HG02938 (cell line): ENCODE data around the gene SH2B2.
"Not testable (repeated sequence)": the region's sequence is repeated elsewhere in the genome, so short reads cannot be mapped to it uniquely, and the experiment has no call there.

Experiments used
- ATAC-seq: cut with Tn5 transposase; IDR thresholded peaks from one replicate; pipeline ENCODE4 v1.9.1; 2021; ENCODE audit warnings: mild to moderate bottlenecking, moderate library complexity; ENCODE audit not compliant: unreplicated experiment

SH2B2 gene

DNA sequence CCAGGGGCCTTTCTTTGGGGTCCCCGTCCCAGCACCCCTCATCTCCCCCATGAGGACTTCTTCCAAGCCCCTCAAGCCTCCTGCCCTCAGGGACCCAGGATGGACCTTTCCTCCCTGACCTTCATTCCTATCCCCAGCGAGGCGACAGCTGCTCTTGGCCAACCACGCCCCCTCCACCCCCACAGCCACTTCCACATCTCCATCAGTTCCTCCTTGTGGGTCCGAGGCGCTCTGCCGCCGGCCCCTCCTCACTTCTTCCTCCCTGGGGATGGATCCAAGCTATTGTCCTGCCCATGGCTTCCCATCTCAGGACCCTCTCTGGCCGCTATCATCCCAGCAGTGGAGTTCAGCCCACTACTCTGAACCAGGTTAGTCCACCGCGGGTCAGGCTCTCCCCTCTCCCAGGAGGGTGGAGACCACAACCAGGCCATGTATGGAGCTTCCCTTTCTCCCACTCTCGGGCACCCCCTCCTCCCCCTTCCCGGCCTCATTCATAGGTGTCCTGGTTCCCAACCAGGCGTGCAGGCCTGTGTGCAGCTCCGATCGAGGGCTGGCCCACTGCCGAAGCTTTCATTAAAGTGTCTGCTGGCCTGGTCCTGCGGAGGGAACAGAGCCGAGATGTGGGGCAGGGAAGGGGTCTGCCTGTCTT lies 1.7 kb upstream of the SH2B2 start:
- no peak for ATAC-seq

DNA sequence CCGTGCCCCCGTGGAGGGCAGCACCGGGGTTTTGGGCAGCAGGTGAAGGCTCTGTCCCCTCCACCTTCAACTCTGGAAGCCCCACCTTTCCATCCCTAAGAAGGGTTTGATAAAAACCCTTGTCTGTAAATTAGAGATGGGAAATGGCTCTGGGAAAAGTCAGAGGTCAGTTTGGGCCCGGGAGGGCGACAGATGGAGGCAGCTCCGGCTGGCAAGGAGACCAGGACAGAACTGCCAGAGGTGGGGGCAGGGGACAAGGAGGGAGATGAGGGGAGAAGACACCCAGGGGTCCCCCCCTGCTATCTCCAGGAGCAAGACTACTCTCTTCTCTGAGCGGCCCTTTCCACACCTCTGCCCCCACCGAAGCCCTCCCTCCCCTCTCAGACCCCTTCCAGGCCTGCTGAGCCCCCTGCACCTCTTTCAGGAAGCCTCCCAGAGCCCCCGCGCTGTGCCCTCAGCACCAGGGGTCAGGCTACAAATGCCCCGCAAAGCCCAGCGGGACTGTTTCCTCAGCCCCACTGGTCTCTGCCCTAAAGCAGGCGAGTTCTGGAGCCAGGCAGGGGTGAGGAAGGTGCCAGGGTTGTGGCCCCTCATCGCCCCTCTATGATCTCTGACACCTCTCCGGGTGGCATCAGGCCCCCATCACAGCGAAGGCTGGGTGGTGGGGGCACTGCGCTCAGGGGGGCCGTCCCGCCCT lies 980 bp upstream of the SH2B2 start:
- no peak for ATAC-seq

DNA sequence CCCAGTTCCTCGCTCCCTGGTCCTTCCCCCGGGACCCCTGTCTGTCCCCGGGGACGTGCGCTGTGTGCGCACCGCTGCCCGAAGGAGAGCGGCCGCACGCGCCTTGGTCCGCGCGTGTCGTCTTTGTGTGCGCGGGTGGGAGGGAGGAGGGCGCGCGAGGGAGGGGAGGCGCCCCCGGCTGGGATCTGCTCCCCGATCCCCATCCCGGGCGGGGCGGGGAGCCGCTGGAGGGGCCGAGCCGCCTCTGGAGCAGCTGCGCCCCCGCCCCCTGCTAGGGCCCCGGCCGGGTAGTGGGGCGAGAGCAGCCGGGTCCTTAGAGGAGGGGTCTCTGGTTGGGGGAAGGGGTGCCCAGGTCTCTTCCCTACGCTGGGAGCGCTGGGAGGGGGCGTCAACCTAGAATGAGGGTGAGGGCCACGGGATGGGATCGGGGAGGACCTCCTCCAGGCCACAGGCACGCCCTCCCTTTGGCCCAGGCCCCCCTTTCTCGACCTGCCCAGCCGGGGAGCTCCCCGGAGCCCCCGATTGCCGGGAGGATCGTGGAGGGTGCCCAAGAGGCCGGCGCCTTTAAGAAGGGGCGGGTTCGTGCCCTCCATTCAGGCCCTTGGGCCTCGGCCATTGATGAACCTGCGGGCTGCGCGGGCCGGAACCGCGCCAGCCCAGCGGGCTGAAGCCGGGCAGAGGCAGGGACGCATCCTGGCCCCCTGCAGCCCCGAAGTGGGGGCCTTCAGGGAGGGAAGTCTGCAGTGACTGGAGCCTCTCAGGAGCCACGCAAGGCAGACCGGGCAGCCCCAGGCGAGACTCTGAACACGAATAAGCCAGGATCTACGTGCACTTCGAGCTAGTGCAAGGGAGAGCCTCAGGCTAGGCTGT lies 678 bp downstream of the SH2B2 start:
- ATAC-seq, result no peak

DNA sequence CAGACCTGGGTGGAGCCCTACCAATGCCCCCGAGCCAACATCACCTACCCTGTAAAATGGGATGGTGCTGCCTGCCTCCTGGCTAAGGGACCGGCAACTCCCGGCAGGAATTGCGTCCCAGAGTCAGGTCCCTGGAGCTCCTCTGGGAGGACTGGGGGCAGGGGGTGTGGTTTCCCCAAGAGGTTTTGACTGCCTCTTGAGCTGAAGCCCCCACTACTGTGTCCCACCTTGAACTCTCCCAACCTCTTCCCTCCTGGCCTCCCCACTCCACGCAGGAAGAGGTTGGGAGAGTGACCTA lies 1.3 kb downstream of the SH2B2 start:
- no peak for ATAC-seq

DNA sequence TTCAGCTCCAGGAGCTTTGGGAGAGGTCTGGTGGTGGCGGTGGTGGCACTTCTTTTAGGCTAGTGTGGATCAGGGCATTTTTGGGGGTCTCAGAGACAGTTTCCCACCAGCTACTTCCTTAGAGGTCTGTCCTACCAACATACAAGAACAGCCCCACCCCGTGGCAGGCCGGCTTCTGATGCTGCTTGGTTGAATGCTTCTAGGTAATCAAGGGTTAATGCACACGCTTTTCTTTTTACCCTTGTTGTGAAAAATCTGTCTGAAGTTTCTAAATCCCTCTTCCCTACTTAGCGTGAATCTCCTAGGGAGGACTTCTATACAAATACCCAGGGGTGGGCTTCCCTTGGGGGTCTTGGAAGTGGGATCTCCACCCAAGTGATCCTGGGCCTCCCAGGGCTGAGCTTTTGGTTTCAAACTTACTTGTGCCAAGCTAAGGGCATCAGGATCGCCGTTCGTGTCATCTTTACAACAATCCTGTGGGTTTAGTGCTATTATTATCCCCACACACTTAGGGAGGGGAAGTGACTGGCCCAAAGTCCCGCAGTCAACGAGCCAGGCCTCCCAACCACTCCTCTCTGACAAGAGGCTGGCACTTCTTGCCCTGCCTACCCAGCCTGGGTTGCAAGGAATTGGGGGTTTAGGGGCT lies 1.7 kb downstream of the SH2B2 start:
- ATAC-seq, result no peak

DNA sequence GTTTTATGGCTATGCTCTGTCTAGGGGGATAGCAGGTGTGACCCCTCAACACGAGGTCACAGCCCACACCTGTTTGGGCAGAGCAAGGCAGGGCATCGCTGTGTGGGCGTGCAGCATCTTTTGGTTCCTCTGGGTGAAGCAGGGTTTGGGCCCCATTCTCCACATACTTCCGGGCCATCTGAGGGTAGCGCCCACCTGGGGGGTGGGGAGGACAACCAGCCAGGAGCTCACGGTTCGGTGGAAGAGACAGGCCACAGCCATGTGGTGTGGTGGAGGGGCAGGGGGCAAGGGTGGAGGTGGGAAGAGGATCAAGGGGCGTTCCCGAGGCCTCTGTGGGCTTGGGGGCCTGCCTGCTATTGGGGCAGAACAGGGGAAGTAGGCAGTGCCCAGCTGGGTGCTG lies 2.4 kb downstream of the SH2B2 start:
- ATAC-seq, result no peak

DNA sequence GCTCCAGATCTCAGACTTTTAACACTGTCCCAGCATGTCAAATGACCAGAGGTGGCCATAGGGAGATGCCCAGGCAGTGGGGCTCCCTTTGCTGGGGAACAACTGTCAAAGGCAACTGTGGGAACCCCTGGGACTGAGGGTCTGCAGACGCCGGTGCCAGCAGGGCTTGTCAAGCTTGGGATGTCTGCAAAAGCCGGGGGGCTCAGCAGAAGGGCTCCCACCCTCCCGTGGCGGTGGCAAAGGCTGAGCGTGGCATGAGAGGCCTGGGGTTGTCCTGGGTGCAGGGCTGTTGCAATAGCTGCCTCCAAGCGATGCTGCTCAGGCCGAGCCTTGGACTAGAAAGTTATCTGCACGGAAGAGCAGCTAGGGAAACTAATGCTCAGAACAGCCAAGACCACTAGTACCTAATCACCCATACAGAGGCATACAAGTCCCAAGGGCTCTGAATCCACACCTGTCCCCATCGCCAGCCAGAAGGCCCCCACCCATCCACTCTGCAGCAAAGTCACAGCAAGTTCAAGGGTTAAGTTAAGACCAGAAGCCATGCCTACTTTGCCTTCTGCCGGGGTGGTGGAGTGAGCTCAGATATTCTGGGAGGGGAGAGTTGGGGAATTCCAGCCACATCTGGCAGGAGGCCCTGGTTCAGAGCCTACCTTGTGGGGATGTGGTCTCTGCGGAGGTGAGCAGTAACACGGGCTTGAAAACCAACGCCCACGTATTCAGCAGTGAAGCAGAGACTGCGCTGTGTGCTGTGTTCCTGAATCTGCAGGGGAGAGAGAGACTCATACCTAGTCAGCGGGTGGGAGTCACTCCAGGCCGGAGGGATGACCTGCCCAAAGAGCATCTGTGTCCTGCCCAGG lies 4.6 kb downstream of the SH2B2 start:
- ATAC-seq, result peak; percentile 47

DNA sequence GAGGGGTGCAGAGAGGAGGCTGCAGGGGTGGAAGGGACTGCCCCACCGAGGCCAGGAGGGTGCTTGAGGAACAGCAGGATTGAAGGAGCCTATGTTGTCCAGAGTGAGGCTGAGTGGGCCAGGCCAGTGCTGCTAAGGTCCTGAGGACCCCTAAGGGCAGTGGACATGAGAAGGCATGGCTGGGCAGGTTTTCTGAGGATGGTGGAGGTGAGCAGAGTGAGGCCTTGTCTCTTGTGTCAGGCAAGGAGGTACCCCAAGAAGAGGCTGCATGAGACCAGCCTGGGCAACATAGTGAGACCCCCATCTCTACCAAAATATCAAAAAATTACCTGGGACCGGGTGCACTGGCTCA lies 5.2 kb downstream of the SH2B2 start:
- no peak for ATAC-seq

DNA sequence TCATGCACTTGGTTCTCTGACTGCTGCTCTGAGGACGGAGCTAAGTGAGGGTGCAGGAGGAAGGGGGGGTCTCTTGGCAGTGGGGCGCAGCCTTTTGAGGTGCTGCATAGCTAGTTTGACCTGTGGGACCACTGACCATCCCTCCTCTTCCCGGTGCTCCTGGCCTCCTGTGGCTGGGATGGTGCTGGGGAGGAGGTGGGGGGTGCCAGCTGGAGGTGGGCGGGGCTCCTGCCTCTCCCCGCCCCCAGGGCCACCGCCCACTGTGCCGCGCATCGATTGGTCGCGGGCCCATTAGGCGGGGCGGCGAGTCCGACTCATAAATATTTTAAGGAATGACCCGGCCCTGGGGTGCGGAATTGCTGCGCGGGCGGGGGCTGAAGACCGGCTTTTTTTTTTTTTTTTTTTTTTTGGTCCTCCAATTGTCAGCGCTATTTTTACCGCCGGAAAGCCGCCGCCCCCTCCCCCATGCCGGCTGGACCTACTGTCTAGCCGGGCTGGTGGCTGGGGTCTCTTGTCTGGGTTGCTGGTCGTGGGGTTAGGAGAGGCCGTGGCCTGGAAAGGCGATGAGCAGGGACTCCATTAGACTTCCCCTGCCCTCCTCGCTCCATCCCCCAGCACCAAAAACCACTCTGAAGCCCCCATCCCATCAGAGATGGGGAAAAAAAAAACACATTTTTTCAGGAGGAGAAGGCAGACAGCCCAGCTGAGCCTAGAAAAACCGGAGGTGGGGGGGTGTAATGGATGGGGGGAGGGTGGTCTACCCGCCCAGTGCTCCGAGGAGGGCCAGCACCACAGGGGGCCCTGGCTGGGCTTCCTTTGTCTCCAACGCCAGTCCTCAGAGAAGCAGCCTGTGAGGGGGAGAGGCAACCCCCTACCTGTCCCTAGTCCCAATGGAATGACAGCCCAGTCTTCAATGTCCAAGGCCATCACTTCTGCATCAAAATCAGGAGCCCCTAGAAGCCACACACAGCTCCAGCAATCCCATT lies 6.4 kb downstream of the SH2B2 start:
- ATAC-seq, result no peak

DNA sequence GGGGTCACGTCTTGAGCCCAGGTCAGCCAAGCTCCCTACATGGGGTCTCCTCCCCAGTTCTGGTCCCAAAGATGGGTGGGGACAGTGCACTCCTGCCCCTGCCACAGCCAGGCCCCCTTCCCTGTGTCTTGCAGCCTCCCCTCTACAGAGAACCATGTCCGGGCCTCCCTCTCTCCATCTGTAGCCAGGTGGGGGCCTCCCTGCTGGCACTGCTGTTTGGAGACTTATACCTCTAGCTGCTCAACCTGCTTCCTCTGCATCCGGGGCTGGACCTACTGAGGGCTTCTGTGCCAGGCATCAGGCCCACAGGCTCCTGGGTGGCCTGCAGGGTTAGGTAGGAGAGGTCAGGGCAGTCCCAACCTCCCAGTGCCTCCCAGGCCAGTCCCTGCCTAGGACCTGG lies 7.9 kb downstream of the SH2B2 start:
- no peak for ATAC-seq

DNA sequence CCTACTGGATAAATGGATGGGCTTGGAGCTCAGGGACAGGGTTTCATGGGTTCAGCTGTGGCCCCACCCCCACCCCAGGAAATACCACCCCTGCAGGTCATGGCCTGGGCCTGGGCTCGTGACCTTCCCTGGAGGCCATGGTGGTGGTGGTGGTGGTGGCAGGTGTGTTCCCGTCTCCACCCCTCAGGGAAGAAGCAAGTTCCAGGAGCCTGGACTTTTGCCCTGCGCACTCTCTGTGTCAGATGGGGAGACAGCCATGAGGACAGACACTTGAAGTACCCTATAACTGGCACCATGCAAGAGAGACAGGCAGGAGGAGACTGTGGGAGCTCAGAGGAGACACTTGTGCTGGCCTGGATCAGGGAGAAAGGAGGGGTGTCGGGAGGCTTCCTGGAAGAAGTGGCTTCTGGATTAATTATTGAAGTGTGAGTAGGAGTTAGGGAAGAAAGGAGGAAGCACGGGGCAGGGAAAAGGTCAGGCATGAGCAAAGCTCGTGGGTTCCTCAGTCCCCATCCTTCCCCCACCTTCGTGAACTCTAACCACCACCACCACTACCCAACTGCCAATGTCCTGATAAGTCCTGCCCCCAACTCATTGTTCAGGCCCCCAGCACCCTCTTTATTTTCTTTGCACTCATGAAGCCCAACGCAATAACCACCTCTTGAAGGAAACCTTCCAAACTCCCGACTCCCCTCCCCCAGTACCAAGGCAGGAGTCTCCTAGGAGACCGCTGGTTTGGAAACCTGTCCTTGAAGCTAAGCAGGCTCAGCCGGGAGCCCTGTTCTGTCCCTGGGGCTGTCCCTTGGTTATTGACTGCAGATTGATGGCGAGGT lies 8.9 kb downstream of the SH2B2 start:
- ATAC-seq, result no peak

DNA sequence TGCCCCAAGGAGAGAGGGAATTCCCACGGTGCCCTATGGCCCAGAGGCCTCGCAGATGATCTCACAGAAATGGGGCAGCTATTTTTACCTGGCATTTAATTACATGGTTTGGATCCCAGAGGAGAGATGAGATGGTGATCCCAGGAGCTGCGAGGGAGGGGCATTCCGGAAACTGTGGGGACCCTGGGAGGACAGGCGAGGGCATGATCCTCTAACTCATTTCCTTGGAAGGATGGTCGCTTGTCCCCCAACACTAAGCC lies 9.4 kb downstream of the SH2B2 start:
- no peak for ATAC-seq

DNA sequence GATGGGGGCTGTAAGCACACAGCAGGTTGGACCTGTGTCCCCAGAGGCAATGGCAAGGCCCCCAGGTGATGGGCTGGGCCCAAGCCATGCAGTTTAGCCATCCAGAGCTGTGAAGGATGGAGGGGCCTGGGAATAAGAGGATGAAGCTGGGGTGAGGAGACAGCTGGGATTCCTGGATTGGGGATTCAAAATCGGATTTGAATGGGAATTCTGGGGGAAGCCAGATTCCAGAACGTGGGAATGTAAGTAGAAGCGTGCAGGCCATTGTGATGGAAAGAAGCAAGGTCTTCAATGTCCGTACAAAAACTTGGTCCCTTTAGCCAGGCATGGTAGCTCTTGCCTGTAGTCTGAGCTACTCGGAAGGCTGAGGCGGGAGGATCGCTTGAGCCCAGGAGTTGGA lies 9.8 kb downstream of the SH2B2 start:
- no peak for ATAC-seq

DNA sequence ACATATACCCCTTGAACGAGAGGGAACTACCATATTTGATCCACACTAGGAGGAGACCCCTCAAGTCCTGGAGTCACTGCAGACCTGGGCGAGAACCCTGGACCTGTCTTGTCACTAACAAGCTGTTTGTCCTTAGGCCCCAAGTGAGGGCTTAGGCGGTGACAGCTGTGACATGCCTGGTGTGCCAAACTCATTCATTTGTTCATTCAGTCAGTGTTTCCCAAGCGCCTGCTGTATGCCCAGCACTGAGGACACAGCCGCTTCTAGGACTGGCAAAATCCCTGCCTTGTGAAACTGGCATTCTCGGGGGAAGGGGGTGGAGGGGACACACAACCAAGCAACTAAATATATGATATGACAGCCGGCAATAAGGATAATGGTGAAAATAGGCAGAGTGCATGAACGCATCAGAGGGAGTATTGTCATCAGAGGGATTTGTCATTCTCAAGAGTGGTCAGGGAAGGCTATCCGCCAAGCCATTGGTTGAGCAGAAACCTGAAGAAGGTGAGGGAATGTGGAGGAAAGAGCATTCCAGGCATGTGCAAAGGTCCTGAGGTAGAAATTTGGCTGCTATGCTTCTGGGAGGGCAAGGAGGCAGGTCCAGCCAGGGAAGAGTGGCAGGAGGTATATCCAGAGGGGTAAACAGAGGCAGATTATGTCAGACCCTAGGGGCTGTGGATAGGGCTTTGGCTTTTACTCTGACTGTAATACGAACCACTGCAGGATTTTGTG lies 11.0 kb downstream of the SH2B2 start:
- ATAC-seq, result no peak

DNA sequence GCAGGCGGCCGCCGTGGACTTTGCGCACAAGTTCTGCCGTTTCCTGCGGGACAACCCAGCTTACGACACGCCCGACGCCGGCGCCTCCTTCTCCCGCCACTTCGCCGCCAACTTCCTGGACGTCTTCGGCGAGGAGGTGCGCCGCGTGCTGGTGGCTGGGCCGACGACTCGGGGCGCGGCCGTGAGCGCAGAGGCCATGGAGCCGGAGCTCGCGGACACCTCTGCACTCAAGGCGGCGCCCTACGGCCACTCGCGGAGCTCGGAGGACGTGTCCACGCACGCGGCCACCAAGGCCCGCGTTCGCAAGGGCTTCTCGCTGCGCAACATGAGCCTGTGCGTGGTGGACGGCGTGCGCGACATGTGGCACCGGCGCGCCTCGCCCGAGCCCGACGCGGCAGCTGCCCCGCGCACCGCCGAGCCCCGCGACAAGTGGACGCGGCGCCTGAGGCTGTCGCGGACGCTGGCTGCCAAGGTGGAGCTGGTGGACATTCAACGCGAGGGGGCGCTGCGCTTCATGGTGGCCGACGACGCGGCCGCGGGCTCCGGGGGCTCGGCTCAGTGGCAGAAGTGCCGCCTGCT lies 14.1 kb downstream of the SH2B2 start:
- no peak for ATAC-seq

DNA sequence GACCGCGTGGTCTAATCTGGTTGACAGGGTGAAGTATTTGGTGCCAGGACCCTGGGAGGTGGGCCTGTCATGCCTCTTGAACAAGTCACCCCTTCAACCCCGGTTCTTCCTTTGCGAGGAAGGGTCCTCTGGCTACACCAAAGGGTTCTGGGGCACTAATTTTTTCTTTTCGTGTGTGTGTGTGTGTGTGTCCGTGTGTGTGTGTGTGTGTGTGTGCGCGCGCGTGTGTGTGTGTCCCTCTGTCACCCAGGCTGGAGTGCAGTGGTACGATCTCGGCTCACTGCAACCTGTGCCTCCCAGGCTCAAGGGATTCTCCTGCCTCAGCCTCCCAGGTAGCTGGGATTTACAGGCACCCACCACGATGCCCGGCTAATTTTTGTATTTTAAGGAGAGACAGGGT lies 14.7 kb downstream of the SH2B2 start:
- not testable (repeated sequence) for ATAC-seq

DNA sequence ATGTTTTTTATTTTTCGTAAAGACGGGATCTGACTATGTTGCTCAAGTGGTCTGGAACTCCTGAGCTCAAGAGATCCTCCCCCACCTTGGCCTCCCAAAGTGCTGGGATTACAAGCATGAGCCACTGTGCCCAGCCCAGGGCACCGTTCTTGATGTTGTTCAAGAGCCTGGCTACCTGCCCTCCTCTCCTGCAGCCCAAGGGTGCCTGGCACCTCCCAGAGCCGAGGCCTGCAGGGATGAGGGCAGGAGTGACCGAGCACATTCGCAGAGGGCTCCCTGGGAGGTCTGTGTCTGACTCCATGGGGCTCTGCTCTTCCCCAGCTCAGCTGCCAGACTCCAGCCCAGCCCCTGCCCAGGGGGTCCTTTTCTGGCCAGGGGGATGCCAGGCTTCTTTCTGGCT lies 15.4 kb downstream of the SH2B2 start:
- ATAC-seq, result no peak
